ENCODE data around the gene CPVL. TPM values are rescaled to one million over a fixed set of nuclear protein-coding genes. Genes with fewer than 3 reads are reported as not detected.

CPVL gene
- total RNA-seq, result not detected in 2 replicates

DNA sequence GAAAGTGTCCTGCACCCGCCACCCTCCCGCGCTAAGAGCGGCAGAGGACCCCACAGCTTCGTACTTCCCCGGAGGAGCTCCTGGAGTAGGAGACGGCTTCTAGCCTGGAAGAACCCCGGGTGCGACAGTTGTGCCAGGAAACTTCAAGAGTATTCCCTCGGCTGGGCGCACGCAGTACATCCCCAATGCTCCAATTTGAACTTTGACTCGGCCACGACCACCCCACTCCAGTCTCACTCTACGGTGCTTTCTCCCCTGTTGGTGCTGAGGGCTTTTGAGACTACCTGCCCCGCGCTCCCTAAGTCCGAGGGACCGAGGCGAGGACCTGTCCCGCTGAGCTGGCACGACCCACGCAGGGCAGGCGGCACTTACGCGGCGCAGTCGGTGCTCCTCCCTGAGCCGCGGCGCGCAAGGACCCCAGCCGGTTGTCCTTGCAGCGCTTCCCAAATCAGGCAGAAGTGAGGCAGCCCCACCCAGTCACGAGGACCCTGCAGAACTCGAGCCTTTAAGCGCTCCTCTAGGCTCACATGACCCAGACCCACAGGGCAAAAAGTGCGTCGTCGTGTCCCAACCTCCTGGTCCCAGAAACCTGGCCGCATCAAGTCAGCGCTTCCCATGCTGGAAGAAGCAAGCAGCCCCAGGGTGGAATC, at the start of gene CPVL:
Gene CPVL, minus strand, starts transcription at position 481 of the 650 bp plus-strand sequence. CDS start 25,476 bp downstream, outside the sequence.
- FAIRE-seq (no peak), DNase-seq (ENCODE audit: low read depth) (no peak)
- Histone ChIP-seq H3K36me3 (ENCODE audit: control insufficient read depth, insufficient read depth, low read length) (no peaks in the 10 kb centered on the region), H3K27me3 (ENCODE audit: control insufficient read depth, insufficient read depth, low read length) (peaks cover 19% of the 10 kb centered on the region), H3K4me3 (ENCODE audit: low read depth, low read length) (no peak within 1 kb of the TSS)
- TF ChIP-seq, protein P1, sequence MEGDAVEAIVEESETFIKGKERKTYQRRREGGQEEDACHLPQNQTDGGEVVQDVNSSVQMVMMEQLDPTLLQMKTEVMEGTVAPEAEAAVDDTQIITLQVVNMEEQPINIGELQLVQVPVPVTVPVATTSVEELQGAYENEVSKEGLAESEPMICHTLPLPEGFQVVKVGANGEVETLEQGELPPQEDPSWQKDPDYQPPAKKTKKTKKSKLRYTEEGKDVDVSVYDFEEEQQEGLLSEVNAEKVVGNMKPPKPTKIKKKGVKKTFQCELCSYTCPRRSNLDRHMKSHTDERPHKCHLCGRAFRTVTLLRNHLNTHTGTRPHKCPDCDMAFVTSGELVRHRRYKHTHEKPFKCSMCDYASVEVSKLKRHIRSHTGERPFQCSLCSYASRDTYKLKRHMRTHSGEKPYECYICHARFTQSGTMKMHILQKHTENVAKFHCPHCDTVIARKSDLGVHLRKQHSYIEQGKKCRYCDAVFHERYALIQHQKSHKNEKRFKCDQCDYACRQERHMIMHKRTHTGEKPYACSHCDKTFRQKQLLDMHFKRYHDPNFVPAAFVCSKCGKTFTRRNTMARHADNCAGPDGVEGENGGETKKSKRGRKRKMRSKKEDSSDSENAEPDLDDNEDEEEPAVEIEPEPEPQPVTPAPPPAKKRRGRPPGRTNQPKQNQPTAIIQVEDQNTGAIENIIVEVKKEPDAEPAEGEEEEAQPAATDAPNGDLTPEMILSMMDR (IDR thresholded peaks at IDR 0.05; ENCODE audit: insufficient read depth, low read length, severe bottlenecking), result no peak

DNA sequence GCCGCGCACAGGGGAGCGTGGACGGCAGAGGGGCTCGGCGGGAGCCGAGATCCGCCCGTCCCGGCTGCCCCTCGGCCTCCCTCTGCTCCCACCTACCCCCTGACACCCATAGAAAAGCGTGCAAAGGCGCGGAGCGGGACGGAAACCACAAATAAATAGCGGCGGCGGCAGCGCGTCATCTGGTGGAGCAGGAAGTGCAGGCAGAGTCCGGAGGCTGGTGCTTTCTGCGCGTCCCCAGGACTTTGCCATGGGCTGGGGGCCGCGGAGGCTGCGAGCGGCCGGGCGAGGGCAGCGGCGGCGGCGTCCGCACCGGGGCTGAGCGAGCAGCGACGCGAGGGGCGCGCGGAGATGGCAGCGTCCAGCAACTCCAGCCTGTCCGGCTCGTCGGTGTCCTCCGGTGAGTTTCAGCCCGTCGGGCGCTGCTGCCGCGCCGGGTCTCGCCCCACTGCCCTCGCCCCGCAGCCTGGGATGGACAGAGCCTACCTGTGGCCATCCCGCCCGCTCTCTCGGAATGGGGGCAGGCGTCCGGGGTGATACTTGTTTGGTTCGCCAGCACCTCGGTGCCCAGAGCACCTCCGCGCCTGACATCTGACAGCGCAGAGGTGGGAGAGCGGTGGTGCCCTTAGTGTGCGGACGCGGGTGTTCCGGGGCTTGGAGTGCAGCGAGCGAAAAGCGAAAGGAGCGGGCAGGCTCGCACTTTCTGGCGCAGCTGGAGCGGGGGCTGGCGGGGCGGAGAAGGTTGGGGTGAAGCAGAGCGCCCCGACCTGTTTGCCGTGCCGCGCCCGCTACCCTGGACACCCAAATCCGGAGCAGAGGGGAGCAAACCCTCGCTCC, 48.5 kb upstream of the CPVL start, which contains the start of gene CHN2:
Gene CHN2, plus strand, starts transcription at position 182 of the 834 bp plus-strand sequence.
- Histone ChIP-seq H3K36me3 (ENCODE audit: control insufficient read depth, insufficient read depth, low read length) (no peaks in the 10 kb centered on the region), H3K27me3 (ENCODE audit: control insufficient read depth, insufficient read depth, low read length) (peaks cover 9% of the 10 kb centered on the region), H3K4me3 (ENCODE audit: low read depth, low read length) (peak within 1 kb of the TSS; percentile 51)
- FAIRE-seq, result no peak
- peak; percentile 11 for DNase-seq (ENCODE audit: low read depth)
- TF ChIP-seq, protein P1 (IDR thresholded peaks at IDR 0.05; ENCODE audit: insufficient read depth, low read length, severe bottlenecking), result no peak

DNA sequence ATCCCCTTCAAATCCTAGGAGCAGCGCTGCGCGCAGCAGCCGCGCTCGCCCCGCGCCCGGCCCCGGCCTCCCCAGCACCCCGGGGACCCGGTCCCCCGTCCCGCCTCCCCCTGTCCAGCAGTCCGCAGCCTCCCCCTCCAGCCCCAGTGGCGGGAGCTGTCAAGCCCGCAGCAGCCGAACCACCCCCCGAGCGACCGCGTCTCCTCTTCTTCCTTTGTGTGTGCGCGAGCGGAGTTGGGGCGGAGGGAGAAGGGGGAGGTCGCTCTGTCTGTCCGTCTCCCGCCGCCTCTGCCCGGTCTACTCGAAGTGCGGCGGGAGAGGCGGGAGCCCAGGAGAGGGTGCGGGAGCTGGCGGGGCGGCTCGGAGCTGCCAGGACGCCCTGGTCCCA, 47.9 kb upstream of the CPVL start:
- Histone ChIP-seq H3K36me3 (ENCODE audit: control insufficient read depth, insufficient read depth, low read length) (no peaks in the 10 kb centered on the region), H3K27me3 (ENCODE audit: control insufficient read depth, insufficient read depth, low read length) (peaks cover 9% of the 10 kb centered on the region), H3K4me3 (ENCODE audit: low read depth, low read length) (peak overlapping the region; percentile 51)
- TF ChIP-seq, protein P1 (IDR thresholded peaks at IDR 0.05; ENCODE audit: insufficient read depth, low read length, severe bottlenecking), result no peak
- FAIRE-seq (no peak), DNase-seq (ENCODE audit: low read depth) (no peak)

DNA sequence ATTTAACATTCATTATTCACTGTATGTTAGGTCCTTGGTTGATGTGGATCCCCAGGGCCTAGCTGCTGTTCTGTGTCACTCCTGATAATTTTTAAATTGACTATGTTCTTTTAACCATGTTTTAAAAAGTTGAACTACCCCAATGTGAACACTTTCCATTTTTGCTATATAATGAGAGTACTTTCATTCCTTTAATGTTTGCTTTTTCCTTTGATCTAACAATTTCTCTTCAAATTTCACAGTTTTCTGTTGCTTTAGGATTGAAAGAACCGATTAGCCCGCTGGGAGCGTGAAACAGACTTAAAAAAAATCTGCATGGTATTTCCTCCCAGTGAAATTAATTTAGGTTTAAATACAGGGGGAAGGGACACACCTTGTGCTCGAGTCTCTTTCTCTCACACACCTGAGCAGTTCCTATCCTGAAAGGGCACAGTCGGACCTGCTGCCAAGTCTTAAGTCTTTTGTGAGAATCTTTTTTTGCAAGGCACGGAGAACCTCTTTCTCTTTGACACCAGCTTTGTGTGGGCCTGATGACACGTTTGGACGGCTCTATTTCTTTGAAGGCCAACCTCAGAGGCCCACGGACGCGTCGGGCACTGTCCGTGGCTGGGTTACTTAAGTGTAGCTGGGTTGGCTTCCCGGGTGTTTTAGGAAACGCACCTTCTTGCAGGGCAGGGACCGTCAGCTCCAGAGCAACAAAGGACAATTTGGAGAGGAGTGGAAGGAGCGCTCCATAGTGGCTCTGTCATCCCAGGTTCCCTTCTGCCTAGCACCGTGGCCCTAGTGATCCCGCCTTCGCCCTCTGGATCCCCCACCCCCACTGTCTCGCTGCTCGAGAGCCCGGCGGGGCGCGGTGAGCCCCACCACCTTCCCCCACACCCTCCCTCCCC, 47.2 kb upstream of the CPVL start:
- Histone ChIP-seq H3K27me3 (ENCODE audit: control insufficient read depth, insufficient read depth, low read length) (peaks cover 9% of the 10 kb centered on the region), H3K4me3 (ENCODE audit: low read depth, low read length) (no peak overlapping the region), H3K36me3 (ENCODE audit: control insufficient read depth, insufficient read depth, low read length) (no peaks in the 10 kb centered on the region)
- no peak for DNase-seq (ENCODE audit: low read depth)
- TF ChIP-seq, protein P1 (IDR thresholded peaks at IDR 0.05; ENCODE audit: insufficient read depth, low read length, severe bottlenecking), result no peak
- FAIRE-seq, result no peak

DNA sequence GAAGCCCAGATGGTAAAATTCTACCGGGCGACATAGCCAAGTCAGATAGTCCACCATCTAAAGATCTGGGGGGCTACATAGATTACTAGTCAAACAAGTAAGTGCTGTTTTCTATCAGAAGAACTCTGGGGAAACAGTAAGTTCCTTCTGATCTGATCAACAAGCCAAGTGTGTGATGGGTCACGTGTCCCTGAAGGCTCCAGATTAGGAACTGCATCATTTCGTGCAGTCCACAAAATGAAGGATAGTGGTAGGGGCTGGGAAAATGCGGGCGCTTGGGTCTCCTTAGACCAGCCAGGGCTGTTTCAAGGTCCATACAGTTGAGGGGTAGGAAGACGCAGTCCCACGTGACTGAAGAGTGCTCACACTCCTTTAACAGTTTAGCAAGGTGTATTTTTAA, 46.5 kb upstream of the CPVL start:
- DNase-seq (ENCODE audit: low read depth) (no peak), FAIRE-seq (no peak)
- Histone ChIP-seq H3K4me3 (ENCODE audit: low read depth, low read length) (no peak overlapping the region), H3K36me3 (ENCODE audit: control insufficient read depth, insufficient read depth, low read length) (no peaks in the 10 kb centered on the region), H3K27me3 (ENCODE audit: control insufficient read depth, insufficient read depth, low read length) (peaks cover 9% of the 10 kb centered on the region)
- TF ChIP-seq, protein P1 (IDR thresholded peaks at IDR 0.05; ENCODE audit: insufficient read depth, low read length, severe bottlenecking), result no peak

Measured in bronchial epithelial cell (primary cell).